Stimulated activated naive CD8-positive, alpha-beta T cell treated with anti-CD3 and anti-CD28 coated beads, Interleukin-15, Interleukin-2, amounts not matched to agents 100 ng/mL and 50 ng/mL, for 24 hours (primary cell): ENCODE data around the gene TNIK.

Source experiments
- H3K27ac Mint-ChIP-seq: one replicate; pipeline ENCODE4 v1.8.0; 2021; ENCODE audit warnings: mild to moderate bottlenecking, mixed read lengths
- H3K27me3 Mint-ChIP-seq: one replicate; pipeline ENCODE4 v1.8.0; 2021; ENCODE audit warnings: mixed read lengths
- H3K36me3 Mint-ChIP-seq: one replicate; pipeline ENCODE4 v1.8.0; 2021; ENCODE audit warnings: low read depth, mixed read lengths
- H3K4me1 Mint-ChIP-seq: one replicate; pipeline ENCODE4 v1.8.0; 2021; ENCODE audit warnings: low read depth, mixed read lengths
- H3K4me3 Mint-ChIP-seq: one replicate; pipeline ENCODE4 v1.8.0; 2021; ENCODE audit warnings: mild to moderate bottlenecking, mixed read lengths
- H3K9me3 Mint-ChIP-seq: one replicate; pipeline ENCODE4 v1.8.0; 2021; ENCODE audit warnings: mixed read lengths

Gene TNIK

DNA sequence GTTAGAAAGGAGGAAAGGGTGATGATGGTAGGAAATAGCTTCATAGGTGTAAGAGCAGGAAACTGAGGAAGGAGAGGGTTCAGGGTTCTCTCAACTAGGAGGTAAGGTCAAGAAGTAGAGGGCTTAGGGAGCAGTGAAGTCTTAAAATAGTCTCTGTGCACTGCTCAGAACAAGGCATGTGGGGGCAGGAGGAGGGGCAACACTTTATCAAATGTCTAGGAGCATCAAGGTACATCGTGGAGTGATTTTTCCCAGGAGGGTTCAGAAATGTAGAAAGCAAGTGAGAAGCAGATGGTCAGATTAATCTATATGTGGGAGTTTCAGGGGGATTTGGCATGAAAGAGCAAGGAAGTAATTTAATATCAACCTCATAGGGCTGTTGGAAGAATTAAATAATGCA lies 58.8 kb downstream of the TNIK start:
- H3K4me3 Mint-ChIP-seq = no peak overlapping the region
- peaks cover 50% of the 10 kb centered on the region for H3K4me1 Mint-ChIP-seq
- peaks cover 4% of the 10 kb centered on the region for H3K36me3 Mint-ChIP-seq
- H3K9me3 Mint-ChIP-seq = no peaks in the 10 kb centered on the region
- H3K27ac Mint-ChIP-seq = no peak overlapping the region
- no peaks in the 10 kb centered on the region for H3K27me3 Mint-ChIP-seq

DNA sequence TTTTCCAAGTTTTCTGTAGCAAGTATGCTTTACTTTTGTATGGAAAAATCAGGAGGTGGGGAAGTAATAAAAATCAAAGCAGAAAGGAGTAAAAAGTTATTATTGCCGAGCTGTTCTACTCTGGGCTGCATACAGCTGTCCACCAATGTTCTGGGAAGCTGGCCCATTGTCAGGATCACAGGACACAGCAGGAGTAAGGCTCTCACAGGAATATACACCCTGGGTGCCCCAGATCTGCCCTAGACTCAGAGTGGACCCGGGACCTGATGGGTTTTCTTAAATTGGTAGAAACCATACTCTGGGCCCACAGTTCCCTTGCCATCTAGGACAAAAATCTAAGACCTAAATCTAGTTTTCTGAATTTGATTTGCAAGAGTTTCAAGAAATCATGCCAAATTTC lies 60.4 kb downstream of the TNIK start:
- Mint-ChIP-seq H3K4me1 (peaks cover 52% of the 10 kb centered on the region), H3K27ac (no peak overlapping the region), H3K9me3 (no peaks in the 10 kb centered on the region), H3K27me3 (no peaks in the 10 kb centered on the region), H3K36me3 (peaks cover 4% of the 10 kb centered on the region), H3K4me3 (no peak overlapping the region)

DNA sequence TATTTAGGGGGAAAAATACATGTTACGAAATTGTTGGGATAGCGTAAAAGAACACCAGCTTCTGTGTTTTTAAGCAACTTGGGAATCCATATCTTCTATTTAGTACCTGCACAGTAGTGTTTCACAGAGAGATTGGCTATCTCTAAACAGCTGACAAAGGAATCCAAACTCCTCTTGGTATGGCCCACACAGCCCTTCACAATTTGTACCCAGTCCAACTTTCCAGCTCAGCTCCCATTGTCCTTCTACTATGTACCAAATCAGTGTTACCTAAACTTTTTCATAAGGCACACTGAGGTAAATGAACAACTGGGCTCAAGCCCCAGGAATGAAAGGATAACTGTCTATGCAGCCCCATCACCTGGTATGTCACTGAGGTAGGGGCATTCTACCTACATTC lies 61.9 kb downstream of the TNIK start:
- no peak overlapping the region for H3K27ac Mint-ChIP-seq
- peaks cover 4% of the 10 kb centered on the region for H3K36me3 Mint-ChIP-seq
- no peaks in the 10 kb centered on the region for H3K27me3 Mint-ChIP-seq
- H3K4me3 Mint-ChIP-seq = no peak overlapping the region
- H3K4me1 Mint-ChIP-seq = peaks cover 45% of the 10 kb centered on the region
- no peaks in the 10 kb centered on the region for H3K9me3 Mint-ChIP-seq

DNA sequence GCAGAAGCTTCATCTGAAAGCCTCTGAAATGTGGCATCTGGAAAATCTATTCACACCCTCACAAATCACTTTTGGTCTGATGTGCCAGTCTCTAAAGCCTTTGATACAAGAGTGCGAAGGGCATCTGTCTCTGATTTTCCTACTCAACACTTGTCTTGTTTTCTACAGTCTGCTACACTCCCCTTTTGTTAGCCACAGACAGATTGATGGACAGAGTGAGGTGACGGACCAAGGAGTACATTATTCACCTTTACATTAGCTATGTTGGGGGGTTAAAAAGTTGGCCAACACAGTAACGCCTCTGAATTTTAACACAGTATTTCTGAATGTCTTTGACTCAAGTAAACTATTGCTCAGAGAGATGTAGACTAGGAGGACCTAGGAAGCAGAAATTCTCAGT lies 63.1 kb downstream of the TNIK start:
- Mint-ChIP-seq H3K4me1 (peaks cover 35% of the 10 kb centered on the region), H3K9me3 (no peaks in the 10 kb centered on the region), H3K4me3 (no peak overlapping the region), H3K36me3 (no peaks in the 10 kb centered on the region), H3K27ac (no peak overlapping the region), H3K27me3 (no peaks in the 10 kb centered on the region)

DNA sequence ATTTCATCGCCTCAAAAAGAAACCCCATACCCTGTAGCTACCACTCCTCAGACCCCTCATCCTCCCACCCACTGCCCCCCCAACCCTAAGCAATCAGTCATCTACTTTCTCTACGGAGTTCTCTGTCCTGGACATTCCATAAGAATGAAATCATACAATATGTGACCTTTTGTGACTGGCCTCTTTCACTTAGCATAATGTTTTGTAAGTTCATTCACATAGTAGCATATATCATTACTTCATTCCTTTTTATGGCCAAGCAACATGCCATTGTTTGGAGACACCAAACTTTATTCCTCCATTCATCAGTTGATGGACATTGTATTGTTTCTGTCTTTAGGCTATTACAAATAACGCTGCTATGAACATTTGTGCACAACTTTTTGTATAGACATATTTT lies 64.2 kb downstream of the TNIK start:
- Mint-ChIP-seq H3K27ac (no peak overlapping the region), H3K9me3 (peaks cover 7% of the 10 kb centered on the region), H3K27me3 (no peaks in the 10 kb centered on the region), H3K36me3 (peaks cover 9% of the 10 kb centered on the region), H3K4me1 (peaks cover 25% of the 10 kb centered on the region), H3K4me3 (no peak overlapping the region)

DNA sequence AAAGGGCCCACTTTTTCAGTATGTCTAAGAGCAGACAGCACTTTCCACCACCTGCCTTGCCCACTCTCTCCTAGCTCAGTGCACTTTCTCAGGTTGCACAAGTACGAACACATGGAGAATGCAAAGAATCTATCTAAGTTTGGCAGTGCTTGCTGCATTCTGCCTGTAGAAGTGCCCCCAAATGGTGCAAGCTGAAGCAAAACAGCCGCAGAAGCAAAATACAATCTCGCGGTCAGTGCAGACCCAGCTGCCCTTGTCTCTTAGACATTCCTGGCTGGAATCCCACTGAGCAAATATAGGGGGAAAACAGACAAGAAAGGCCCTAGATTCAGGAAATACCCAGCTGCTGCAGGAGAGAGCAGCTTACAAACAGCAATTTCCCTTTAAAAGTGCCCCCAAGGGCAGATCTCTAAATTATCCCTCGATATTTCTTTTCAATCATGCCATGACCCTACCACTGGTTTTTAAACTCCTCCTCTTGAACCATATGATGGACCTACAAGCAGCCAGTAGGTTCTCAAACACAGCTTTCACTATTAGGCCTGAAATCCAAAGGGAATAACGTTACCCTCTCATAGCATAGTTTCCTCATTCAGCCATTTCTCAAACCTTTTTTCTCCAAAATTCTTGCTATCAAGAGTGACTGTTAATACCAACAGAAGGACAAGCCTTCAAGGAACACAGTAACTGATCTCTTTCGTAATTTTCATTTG lies 67.0 kb downstream of the TNIK start:
- H3K27me3 Mint-ChIP-seq = no peaks in the 10 kb centered on the region
- H3K27ac Mint-ChIP-seq = no peak overlapping the region
- peaks cover 9% of the 10 kb centered on the region for H3K36me3 Mint-ChIP-seq
- H3K9me3 Mint-ChIP-seq = peaks cover 7% of the 10 kb centered on the region
- no peak overlapping the region for H3K4me3 Mint-ChIP-seq
- H3K4me1 Mint-ChIP-seq = peaks cover 19% of the 10 kb centered on the region

DNA sequence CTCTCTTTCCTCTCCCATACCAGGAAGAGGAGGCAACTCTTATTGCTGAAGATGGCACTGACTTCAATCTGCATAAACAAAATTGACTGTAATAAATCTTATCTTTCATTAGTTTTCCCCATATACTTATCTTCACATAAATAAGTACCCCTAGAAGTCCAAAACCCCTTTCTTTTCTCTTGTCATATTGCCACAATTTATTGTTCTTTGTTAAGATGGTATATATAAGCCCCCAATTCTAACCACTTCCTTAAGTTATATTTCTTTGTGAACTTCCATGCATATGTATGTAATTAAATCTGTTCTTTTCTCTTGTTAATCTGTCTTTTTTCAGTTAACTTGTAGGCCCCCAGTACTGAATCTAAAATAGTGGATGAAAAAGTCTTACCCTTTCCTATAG lies 68.8 kb downstream of the TNIK start:
- peaks cover 23% of the 10 kb centered on the region for H3K4me1 Mint-ChIP-seq
- peaks cover 9% of the 10 kb centered on the region for H3K36me3 Mint-ChIP-seq
- no peaks in the 10 kb centered on the region for H3K27me3 Mint-ChIP-seq
- H3K9me3 Mint-ChIP-seq = peaks cover 7% of the 10 kb centered on the region
- H3K4me3 Mint-ChIP-seq = no peak overlapping the region
- no peak overlapping the region for H3K27ac Mint-ChIP-seq

DNA sequence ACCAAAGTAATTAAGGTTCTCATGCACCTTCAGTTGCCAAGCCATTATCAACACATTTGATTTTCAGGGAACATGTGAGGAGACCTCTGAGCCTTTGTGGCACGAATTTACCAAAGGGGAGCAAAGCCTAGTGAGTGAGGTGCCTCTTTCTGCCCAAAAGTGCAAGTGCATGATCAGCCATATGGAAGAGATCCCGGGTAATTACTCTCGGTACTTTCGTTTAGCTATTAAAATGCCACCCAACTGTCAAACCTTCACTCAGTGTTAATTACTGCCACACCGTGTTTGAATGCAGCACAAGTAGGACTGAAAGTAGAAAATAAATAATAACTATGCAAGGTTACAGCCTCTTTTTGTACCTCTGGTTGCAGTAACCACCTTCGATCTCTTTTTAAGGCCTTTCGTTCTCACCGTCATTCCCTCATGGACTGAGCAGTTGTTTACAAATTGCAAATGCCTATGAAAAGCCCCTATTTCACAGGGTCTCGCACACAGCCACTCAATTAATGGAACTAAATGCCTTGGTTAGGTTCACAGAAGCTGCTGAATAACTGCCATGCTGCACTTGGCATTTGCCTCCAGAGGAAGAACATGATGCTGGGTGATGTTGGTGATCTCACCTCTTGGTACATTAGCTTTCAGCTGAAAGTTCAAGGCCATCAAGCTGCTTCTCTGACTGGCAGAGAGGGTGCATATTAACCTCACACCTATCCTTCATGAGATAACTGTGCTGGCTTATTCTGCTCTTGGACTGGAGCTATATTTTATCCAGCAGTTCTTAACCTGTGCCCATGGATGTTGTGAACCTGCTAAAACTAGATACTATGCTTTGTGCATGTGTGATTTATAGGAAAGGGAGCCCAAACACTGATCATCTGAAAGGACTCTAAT lies 69.9 kb downstream of the TNIK start:
- H3K4me1 Mint-ChIP-seq = peaks cover 20% of the 10 kb centered on the region
- peaks cover 7% of the 10 kb centered on the region for H3K9me3 Mint-ChIP-seq
- no peak overlapping the region for H3K4me3 Mint-ChIP-seq
- H3K27ac Mint-ChIP-seq = no peak overlapping the region
- H3K36me3 Mint-ChIP-seq = peaks cover 9% of the 10 kb centered on the region
- H3K27me3 Mint-ChIP-seq = no peaks in the 10 kb centered on the region

DNA sequence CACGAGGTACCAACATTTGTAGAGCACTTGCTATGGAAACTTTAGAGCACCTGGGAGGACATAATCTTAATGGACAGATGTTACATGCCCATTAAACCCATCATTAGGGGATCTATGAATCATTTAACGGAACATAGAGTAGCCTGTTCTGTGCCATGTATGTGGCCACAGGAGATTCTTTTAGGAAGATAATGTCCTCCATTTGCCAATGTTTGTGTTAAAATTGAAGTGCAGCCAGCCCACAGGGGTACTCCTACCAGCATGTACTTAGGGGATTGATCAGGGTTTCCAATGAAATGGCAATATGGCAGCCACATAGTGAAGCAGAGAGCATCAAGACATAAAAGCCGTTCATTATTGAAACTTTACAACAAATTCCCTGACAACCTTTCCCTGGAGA lies 70.7 kb downstream of the TNIK start:
- Mint-ChIP-seq H3K36me3 (peaks cover 9% of the 10 kb centered on the region), H3K4me1 (peaks cover 27% of the 10 kb centered on the region), H3K27me3 (no peaks in the 10 kb centered on the region), H3K4me3 (no peak overlapping the region), H3K27ac (no peak overlapping the region), H3K9me3 (peaks cover 7% of the 10 kb centered on the region)

DNA sequence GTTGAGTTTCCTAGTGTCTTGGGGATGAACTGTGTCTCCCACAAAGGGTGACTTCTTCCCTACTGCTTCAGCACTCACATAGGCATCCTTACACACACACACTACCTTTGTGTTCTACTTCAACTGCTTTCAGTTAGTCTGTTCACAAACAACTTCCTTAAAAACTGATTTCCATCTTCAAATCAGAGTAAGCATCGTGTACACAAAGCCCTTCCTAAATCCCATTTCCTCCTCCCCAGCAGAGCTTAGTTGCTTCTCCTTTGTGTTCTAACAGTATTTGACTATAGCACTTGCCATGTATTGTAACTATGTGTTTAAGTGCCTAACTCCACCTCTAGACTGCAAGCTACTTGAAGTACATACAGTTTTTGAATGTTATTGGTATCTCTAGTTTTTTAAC lies 71.7 kb downstream of the TNIK start:
- Mint-ChIP-seq H3K36me3 (peaks cover 9% of the 10 kb centered on the region), H3K27me3 (no peaks in the 10 kb centered on the region), H3K4me1 (peaks cover 37% of the 10 kb centered on the region), H3K9me3 (peaks cover 7% of the 10 kb centered on the region), H3K27ac (no peak overlapping the region), H3K4me3 (no peak overlapping the region)

DNA sequence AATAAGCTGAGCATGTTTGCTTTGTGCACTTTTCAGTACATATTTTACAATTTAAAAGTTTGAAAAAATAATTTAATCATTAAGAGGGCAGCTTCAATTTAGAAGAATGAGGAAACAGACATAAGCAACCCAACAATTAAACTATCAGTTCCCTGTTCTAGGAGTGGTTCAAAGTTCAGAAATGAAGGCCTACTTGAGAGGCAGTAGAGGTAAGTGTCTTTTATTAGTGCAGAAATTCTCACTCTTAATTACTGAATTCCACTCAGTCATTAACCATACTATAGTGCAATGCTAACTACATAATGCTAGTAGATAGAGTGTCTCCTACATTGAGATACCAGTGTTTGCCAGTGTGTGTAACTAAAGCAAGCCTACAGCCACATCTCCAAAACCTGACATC lies 73.1 kb downstream of the TNIK start:
- Mint-ChIP-seq H3K4me3 (no peak overlapping the region), H3K27me3 (no peaks in the 10 kb centered on the region)

DNA sequence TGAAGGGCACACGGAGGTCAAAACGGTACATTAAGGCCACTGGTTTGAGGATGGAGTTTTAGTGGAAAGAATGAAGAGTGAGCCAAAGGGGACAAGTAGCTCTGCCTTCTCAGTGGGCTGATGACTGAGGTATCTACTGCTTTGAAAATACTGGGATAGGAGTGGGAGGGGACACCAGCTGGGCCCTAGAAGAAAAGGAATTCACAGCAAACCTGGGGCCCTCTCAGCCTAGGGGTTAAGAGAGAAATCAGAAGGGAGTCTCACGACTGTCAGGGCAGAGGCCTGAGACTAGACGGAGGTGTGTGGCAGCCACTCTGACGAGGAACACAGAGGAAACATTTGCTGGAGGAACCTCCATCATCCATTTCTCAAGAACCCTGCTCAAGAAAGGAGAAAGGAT lies 75.1 kb downstream of the TNIK start:
- Mint-ChIP-seq H3K27me3 (no peaks in the 10 kb centered on the region), H3K4me3 (no peak overlapping the region), H3K36me3 (no peaks in the 10 kb centered on the region), H3K4me1 (peaks cover 51% of the 10 kb centered on the region), H3K27ac (peak overlapping the region; percentile 19), H3K9me3 (no peaks in the 10 kb centered on the region)

More for the DNA sequence above, 73.1 kb downstream of the TNIK start:
- peaks cover 9% of the 10 kb centered on the region for H3K36me3 Mint-ChIP-seq
- H3K27ac Mint-ChIP-seq = no peak overlapping the region
- H3K9me3 Mint-ChIP-seq = peaks cover 7% of the 10 kb centered on the region
- H3K4me1 Mint-ChIP-seq = peaks cover 46% of the 10 kb centered on the region

DNA sequence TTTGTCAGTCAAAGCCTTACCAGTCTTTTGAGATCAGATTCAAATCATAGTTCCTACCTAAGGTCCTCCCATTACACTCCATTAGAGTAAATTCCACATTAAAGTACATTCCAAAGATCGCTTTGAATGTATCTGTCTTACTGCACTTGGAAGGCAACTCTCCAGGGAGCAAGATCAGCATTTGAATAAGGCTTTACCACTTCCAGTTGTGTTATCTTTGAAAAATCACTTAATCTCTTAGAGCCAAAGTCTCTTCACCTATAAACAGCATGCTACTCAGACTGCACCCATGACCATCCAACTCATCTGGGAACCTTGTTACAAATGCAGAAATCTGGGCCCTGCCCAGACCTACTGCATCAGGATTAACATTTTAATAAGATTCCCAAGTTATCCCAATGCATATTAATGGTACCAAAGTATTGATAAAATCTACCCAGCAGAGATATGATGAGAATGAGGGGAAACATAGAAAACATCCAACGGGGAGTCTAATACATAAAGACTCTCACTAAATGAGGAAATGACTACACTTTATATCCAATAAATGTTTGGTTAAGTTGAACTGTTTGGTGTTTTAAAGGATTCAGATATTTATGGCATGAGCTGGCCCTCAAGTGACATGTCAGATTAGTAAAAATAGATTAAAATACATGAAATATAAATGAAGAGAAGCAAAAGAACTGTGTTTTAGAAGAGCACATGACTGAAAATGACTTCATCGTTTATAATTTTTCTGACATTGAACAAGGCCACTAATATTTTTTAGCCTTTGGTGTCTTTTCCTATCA lies 75.9 kb downstream of the TNIK start:
- Mint-ChIP-seq H3K27me3 (no peaks in the 10 kb centered on the region), H3K9me3 (no peaks in the 10 kb centered on the region), H3K36me3 (no peaks in the 10 kb centered on the region), H3K4me3 (no peak overlapping the region), H3K4me1 (peaks cover 50% of the 10 kb centered on the region), H3K27ac (no peak overlapping the region)

DNA sequence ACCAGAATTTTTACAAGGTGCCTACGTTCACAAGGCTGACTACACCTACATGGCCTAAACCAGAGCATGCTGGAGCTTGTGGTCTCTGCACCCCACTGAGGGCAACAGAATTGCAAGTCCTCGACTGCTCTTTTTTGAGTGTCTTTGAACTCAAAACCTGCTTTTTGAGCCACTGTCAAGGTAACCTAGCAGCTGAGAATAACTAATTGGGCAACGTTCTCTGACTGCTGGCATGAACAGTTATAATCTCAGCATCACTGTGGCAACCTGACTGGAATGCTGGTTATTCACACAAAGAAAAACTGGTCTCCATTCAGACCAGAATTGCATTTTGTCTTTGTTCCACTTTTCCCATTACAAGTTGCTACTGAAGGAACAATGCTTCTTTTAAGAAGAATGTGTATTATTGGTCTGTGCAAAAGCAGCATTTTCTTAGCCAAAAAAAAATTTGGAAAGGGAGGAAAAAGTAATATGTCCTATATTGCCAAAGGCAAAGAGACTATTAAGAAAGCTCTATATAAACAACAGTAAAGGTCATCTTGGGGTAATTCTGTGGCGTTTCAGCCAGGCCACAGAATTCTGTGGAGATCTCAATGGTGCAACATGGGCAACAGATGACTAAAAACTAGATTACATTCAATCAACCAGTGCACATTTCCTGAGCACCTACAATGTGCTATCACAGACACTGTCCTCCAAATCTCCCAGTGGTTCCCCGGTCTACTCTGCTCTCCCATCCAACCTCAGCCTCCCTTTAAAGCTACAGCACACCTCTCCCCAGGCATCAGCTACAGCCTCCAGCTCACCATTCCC lies 76.8 kb downstream of the TNIK start:
- H3K4me1 Mint-ChIP-seq = peaks cover 46% of the 10 kb centered on the region
- H3K4me3 Mint-ChIP-seq = no peak overlapping the region
- no peaks in the 10 kb centered on the region for H3K27me3 Mint-ChIP-seq
- H3K9me3 Mint-ChIP-seq = no peaks in the 10 kb centered on the region
- no peaks in the 10 kb centered on the region for H3K36me3 Mint-ChIP-seq
- no peak overlapping the region for H3K27ac Mint-ChIP-seq
